H1 (cell line): ENCODE measurements around the gene PDZK1IP1. TPM values are rescaled to one million over a fixed set of nuclear protein-coding genes. Genes with fewer than 3 reads are reported as not detected.

Experiments
- ASH2L ChIP-seq: fragments of 200-600, 300-600 bp; sonication (generic); IDR thresholded peaks from one replicate; pipeline ENCODE4 v1.7.1; 2017; ENCODE audit warnings: low read length
- CHD7 ChIP-seq: fragments of 300-600 bp; sonication (generic); IDR thresholded peaks from 2 replicates; pipeline ENCODE4 v1.7.1; 2012; ENCODE audit warnings: low read length, moderate library complexity, mild to moderate bottlenecking, inconsistent platforms; ENCODE audit not compliant: insufficient replicate concordance
- SP4 ChIP-seq: IDR thresholded peaks from 2 replicates; pipeline ENCODE4 v1.6.1; 2012; ENCODE audit warnings: low read length, inconsistent platforms
- SRF ChIP-seq: IDR thresholded peaks from 2 replicates; pipeline ENCODE4 v1.6.1; 2011; ENCODE audit warnings: mild to moderate bottlenecking, low read depth, low read length, moderate library complexity
- polyA plus RNA-seq, 7 experiments: library from polyadenylated mRNA; depleted of rRNA in 3 of 7; stranded (reverse) in 5 of 7; unstranded in 2 of 7; fragments of >200 nt in 5 of 7; fragments of 200-250 nt in 2 of 7; gene quantifications; 1 replicate in 5 of 7; 2 replicates in 1 of 7; 4 replicates in 1 of 7; pipeline versions ENCODE4 v1.2.1 to v1.2.3, GENCODE V29; 2011 to 2013; ENCODE audit warnings: missing spikeins in 2 of 7, mixed read lengths in 2 of 7
- total RNA-seq: library from RNA; stranded (reverse); fragmentation: NEBNext Ultra II Directional; extraction: Animal tissue kit (Norgen Biotek cat#: 25700); gene quantifications from 2 replicates; pipeline ENCODE4 v1.2.1, GENCODE V29; 2021

Gene PDZK1IP1
- total and polyA plus RNA-seq, 2 of the 8 experiments (the other 6 are each of a cell fraction or from before 2014, with no cell fraction given), result 0.17 TPM; not detected in 1

GRCh38 chr1:47212636-47213229 lies 22.9 kb upstream of the PDZK1IP1 start (continued):
- no peak for TF ChIP-seq CHD7
- no peak for TF ChIP-seq SP4
- no peak for TF ChIP-seq ASH2L
- TF ChIP-seq SRF, result no peak
